ENCODE data around the gene B9D1.

DNA sequence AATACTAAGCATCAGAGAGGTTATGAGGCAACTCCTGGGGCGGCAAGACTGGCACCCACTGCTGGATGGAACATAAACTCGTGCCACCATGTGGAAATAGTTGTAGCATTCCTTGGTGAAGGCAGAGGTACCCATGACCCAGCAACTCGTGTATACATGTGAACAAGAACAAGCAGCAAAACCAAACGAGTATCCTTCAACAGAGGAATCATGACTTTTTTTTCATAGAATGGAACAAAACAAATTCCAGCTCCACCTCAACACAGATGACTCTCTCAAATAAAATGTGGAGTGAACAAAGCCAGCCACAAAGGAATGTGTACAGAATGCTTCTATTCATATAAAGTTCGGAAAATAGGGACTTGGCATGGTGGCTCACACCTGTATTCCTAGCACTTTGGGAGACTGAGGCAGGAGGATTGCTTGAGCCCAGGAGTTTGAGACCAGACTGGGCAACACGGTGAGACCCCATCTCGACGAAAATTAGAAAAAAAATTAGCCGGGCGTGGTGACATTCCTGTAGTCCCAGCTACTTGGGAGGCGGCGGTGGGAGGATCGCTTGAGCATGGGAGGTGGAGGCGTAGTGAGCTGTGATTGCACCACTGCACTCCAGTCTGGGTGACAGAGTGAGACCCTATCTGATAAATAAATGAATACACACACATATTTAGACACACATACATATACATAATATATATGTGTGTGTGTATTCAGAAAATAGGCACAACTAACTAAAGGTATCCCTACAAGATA, 35.3 kb downstream of the B9D1 start:
- no peak for TF ChIP-seq TAF1 (IDR thresholded peaks at IDR 0.05; ENCODE audit: borderline replicate concordance, insufficient read depth, low read length)
- TF ChIP-seq REST (IDR thresholded peaks at IDR 0.05; ENCODE audit: insufficient read depth in 1 of 2, low read depth in 2 of 2, low read length in 2 of 2) = no peak

Data from PFSK-1 (cell line).